ENCODE data around the gene RABGEF1.

DNA sequence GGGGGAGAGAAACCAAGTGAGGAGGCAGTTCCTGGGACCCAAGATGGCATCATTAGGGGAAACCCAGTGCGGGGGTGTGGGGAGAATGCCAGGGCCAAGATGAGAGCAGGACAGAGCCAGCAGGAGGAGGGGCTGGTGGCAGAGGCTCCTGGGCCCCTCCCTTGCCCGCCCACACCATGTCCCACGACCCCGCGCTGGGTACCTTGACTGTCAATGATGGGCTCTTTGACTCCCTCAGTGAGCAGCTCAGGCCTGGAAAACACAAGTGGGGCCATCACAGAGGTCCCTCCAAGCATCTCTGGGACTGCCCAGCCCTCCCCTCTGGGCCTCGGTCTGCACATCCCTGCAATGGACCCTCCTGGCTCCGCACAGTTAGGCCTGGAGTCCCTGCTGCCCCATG is 75.4 kb downstream of the RABGEF1 start:
- TF ChIP-seq POLR2AphosphoS5 (IDR thresholded peaks at IDR 0.05) (no peak), POLR2A (IDR thresholded peaks at IDR 0.05; ENCODE audit: low read depth) (no peak)
- TF ChIP-seq, protein P1, sequence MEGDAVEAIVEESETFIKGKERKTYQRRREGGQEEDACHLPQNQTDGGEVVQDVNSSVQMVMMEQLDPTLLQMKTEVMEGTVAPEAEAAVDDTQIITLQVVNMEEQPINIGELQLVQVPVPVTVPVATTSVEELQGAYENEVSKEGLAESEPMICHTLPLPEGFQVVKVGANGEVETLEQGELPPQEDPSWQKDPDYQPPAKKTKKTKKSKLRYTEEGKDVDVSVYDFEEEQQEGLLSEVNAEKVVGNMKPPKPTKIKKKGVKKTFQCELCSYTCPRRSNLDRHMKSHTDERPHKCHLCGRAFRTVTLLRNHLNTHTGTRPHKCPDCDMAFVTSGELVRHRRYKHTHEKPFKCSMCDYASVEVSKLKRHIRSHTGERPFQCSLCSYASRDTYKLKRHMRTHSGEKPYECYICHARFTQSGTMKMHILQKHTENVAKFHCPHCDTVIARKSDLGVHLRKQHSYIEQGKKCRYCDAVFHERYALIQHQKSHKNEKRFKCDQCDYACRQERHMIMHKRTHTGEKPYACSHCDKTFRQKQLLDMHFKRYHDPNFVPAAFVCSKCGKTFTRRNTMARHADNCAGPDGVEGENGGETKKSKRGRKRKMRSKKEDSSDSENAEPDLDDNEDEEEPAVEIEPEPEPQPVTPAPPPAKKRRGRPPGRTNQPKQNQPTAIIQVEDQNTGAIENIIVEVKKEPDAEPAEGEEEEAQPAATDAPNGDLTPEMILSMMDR (IDR thresholded peaks at IDR 0.05): no peak
